Measurements from ENCODE around the gene RAI1.

RAI1 gene

GRCh38 chr17:17721140-17721668, 39.9 kb downstream of the RAI1 start:
- DNase-seq: no peak

DNA sequence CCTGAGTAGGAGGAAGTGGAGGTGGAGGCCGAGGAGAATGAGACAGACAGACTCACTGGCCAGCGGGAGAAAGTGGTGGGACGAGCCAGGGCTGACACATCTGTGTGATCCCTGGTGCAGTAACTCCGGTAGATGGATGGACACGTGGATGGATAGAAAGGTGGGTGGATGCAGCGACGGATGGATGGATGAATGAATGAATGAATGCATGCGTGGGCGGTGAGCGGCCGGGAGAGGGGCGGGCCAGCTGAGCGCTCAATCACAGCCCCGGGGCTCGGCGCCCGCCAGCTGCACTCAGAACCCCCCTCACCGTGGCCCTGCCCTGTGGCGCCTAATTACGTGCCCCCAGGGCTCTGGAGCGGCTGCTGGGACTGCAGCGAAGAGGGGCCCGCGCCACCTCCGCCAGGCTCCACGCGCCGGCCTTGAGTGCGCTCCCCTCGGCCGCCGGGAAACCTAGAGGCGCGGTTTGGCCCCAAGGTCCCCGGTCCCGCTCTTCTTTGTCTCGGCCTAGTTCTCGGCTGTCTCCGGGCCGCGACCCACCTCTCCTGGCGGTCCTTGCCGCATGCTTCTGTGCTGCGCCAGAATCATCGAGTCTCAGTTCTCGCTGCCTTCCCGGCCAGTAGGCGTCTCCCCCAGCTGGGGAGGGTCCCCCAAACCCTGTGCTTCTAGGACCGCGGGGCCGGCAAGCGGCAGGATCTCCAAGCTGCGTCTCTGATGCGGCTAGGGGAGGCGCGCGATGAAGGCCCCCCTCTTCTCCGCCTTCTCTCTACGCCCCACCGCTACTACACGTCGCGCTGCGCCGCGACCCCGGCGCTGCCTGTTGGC, 41.0 kb downstream of the RAI1 start:
- DNase-seq: no peak

DNA sequence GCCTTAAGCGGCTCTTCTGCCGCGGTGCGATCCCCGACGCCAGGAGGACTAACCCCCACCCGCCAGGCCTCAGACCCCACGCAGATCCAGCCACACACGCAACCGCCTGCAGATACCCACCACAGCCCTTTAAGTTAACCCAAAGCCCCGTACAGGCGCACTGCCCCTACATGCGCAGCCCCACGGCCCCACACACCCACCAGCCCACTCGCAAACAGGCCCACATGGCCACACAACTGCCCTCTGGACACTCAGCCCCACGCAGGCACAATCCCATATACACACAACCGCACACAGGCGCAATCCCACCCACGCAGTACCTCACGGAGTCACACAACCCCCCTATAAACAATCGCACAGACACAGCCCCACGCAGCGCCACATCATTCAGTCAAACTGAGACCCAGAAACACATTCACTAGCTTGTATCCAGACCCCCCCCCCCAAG, 41.7 kb downstream of the RAI1 start:
- DNase-seq: no peak

- DNase-seq: no peak
These were observed 42.4 kb downstream of the RAI1 start for GRCh38 chr17:17723354-17724261.

- no peak for DNase-seq
These were observed 43.2 kb downstream of the RAI1 start for GRCh38 chr17:17724307-17725010.

GRCh38 chr17:17725011-17725751, 43.9 kb downstream of the RAI1 start:
- no peak for DNase-seq

- no peak for DNase-seq
These were observed 44.6 kb downstream of the RAI1 start for GRCh38 chr17:17725752-17726457.

DNA sequence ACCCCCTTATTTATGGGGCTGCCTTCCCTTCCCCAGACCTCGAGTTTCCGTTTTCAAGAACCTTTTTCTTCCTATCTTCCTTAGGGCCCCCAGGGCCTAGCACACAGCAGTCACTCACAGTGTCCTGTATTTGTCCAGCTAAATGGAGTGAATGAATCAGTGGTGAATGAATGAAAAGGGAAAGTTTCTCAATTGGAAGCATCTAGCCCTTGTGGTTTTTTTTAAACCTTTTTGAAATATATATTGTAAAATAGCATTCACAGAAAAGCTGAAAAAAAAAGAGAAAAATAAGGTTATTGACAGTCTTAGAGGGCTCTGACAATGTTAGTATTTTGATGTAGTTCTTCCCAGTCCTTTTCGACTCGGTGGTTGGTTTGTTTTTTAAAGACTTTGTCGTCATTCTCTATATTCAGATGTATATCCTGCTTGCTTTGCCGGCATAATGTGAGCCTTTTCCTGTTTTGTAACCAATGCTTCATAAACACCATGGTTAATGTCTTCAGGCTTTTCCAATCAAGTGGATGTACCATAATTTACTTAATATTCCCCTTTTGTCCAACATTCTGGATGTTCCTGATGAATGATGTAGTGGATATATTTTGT, 45.3 kb downstream of the RAI1 start:
- no peak for DNase-seq

DNA sequence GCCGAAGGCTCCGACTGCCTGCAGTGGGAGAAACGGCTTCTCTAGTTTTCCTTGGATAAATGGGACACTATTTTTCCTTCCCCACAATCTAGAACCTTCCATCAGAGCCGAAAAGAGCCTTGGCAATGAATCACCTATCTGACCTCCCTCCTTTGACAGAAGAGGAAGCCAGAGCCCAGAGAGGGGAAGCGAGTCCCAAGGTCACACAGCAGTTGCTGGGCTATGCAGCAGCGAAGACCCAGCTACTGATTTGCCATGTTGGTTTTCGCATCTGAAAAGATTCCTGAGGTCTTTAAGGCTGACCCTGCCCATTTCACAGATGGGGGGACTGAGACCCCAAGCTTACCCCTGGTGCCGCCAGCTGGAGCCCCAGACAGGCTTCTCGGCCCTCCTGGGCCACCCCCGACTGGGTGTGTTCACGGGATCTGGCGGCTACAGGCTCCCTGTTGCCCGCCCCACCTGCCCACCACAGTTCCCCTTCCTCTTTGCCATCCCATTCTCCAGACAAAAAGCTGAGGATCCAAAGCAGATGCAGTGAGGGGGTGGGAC, 45.9 kb downstream of the RAI1 start:
- no peak for DNase-seq

DNA sequence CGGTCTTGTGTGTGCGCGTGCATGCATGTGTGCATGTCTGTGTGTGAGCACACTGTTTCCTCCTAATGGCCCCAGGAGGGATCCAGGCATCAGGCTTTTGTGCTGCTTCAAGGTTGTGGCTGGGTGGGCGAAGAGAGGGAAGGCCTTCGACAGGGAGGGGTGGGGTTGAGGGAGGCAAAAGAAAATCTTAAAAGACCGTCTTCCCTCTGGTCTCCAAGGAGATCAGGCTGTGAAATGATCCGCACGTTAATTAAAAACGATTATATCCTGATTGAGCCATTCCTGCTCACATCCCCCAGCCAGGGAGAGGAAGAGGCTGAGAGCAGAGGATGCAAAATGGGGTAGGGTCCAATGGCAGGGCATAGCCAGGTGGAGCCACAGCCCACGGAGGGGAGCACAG, 46.9 kb downstream of the RAI1 start:
- DNase-seq: no peak

GRCh38 chr17:17728550-17729251, 47.4 kb downstream of the RAI1 start:
- DNase-seq: no peak

DNA sequence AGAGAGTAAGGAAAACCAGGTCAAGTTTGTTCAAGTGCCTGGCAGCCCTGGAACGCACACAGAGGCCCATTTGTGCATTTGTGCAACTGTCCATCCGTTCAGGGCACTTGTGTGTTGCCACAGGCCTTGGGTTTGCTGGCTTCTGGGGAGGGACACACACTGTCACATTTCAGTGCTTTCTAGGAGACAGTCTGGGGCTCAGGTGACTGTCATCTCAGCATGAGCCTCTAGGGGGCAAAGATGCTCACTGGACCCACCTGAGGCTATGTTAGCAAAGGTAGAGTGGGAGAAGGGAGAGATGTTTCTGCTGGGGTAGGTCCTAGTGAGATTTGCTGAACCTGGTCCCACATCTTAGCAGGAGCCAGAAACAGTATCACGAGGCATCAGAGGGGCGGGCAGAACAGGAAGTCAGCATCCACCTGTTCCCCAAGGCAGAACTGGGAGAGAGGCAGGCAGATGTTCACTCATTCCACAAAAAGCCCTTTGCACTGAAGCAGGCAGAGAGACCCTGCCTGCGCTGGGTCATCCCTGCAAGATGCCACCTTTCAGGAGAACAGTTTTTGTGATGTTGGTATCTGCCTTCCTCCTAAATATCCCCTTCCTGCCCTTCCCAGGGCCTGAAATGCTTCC, 48.5 kb downstream of the RAI1 start:
- no peak for DNase-seq

GRCh38 chr17:17730250-17730935, 49.1 kb downstream of the RAI1 start:
- no peak for DNase-seq

GRCh38 chr17:17732444-17732843, 51.2 kb downstream of the RAI1 start:
- no peak for DNase-seq

DNA sequence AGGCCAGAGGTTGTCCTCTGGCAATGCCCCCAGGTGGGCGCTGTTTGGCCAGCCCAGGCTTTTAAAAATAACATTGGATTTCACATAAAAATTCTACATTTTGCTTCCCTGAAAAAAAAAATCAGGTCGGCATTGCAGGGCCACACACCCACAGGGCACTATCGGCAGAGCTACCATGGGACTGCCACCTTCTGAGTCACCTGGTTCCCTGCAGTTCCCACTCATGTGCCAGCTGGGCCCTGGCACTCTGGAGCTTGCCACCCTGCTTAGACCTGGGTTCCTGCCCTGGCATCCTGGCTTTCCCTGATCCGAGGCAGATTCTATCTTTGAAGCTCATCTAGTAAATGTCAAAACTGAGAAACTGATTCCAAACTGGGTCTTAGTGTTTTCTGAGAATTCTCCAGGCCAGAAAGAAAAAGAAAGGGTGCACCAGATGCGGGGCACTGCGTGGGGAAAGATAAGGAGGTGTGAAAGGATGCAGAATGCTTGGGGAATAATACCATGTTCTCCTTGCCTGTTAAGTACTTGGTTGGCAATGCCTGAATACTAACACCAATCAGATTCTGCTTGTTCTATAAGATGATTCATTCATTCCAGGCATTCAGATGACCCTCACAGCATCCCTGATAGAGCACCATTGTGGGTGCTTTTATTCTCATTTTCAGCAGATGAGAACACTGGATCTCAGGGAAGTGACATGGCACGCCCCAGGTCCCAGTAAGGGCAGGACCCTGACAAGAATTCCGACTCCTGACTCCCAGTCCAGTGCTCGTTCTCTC, 51.8 kb downstream of the RAI1 start:
- no peak for DNase-seq

DNA sequence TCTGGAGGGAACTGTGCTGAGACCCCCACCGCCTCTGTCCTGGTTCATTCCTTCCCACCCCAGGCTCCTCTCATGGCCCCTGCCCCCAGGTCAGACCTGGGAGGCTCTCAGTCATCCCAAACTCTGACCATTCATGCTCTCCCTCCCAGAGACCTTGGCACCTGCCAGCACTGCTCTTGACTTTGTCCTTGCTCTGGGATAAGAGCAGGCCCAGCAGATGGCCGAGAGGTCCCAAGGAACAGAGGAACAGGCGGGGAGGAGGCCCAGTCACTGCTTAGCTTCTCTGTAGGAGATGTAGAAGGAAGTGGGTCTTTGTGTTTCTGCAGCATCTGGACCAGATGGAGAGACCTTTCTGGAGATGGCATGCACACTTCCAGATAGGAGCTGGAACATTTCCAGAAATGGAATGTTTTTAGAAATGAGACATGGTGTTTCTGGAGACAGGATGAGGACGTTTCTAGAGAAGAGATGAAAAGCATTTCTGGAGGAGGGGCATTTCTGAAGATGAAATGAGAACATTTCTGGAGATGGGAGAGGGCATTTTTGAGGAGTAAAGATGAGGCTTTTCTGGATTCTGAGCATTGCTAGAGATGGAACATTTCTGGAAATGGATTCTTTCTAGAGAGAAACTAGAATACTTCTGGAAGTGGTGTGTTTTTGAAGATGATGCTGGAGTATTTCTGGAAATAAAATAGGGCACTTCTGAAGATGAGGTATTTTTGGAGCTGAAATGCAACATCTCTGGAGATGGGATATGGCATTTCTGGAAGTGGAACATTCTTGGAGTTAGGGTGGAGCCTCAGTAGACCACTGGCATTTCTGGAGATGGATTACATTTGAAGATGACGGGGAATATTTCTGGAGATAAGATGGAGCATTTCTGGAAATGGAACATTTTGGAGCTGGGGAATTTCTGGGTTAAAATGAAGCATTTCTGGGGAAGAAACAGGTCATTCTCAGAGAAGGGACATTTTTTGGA, 55.2 kb downstream of the RAI1 start:
- no peak for DNase-seq

Measured in NCI-H2107 (cell line).